Erythroblast (primary cell): ENCODE data around the gene SETBP1.

Experiments
- DNase-seq, 2 experiments: peaks; one replicate each; lab custom pipeline; 2025; lab: John Stamatoyannopoulos, UW
- GATA1 ChIP-seq: IDR thresholded peaks from 2 replicates; pipeline ENCODE4 v1.6.1; 2011; ENCODE audit warnings: low read depth, mild to moderate bottlenecking, control low read depth, low read length, moderate library complexity
- POLR2A ChIP-seq: IDR thresholded peaks from 2 replicates; pipeline ENCODE4 v1.6.1; 2011; ENCODE audit warnings: mild to moderate bottlenecking, low read length

SETBP1 gene

GRCh38 chr18:45014047-45014501 is 333.4 kb downstream of the SETBP1 start:
- TF ChIP-seq POLR2A (no peak), GATA1 (no peak)

GRCh38 chr18:45015788-45016128 is 335.1 kb downstream of the SETBP1 start:
- no peak for DNase-seq

More at GRCh38 chr18:45014047-45014501, 333.4 kb downstream of the SETBP1 start:
- DNase-seq = no peak

GRCh38 chr18:45019469-45019868 is 338.8 kb downstream of the SETBP1 start:
- no peak for DNase-seq
- no peak for TF ChIP-seq POLR2A
- no peak for TF ChIP-seq GATA1

More at GRCh38 chr18:45015788-45016128, 335.1 kb downstream of the SETBP1 start:
- no peak for TF ChIP-seq POLR2A
- no peak for TF ChIP-seq GATA1

GRCh38 chr18:45023519-45023918 is 342.8 kb downstream of the SETBP1 start:
- no peak for DNase-seq
- no peak for TF ChIP-seq GATA1
- TF ChIP-seq POLR2A = no peak

- DNase-seq = no peak
- TF ChIP-seq GATA1 (no peak), POLR2A (no peak)
These were observed 343.8 kb downstream of the SETBP1 start for GRCh38 chr18:45024357-45025088.

- DNase-seq = no peak
- TF ChIP-seq POLR2A (no peak), GATA1 (no peak)
These were observed 344.4 kb downstream of the SETBP1 start for GRCh38 chr18:45025089-45025450.

GRCh38 chr18:45026162-45026561 is 345.5 kb downstream of the SETBP1 start:
- no peak for DNase-seq
- no peak for TF ChIP-seq GATA1
- no peak for TF ChIP-seq POLR2A

- DNase-seq = no peak
- TF ChIP-seq POLR2A (no peak), GATA1 (no peak)
These were observed 353.5 kb downstream of the SETBP1 start for GRCh38 chr18:45034179-45034578.

- no peak for TF ChIP-seq GATA1
- TF ChIP-seq POLR2A = no peak
- no peak for DNase-seq
These were observed 356.9 kb downstream of the SETBP1 start for GRCh38 chr18:45037618-45038017.

- TF ChIP-seq POLR2A (no peak), GATA1 (no peak)
- DNase-seq = no peak
These were observed 358.7 kb downstream of the SETBP1 start for GRCh38 chr18:45039376-45039775.

GRCh38 chr18:45040879-45041278 is 360.2 kb downstream of the SETBP1 start:
- DNase-seq = no peak
- TF ChIP-seq POLR2A = no peak
- no peak for TF ChIP-seq GATA1

GRCh38 chr18:45044787-45045186 is 364.1 kb downstream of the SETBP1 start:
- TF ChIP-seq GATA1 (no peak), POLR2A (no peak)
- no peak for DNase-seq

GRCh38 chr18:45046228-45046627 is 365.5 kb downstream of the SETBP1 start:
- TF ChIP-seq POLR2A (no peak), GATA1 (no peak)
- no peak for DNase-seq

GRCh38 chr18:45046961-45047360 is 366.3 kb downstream of the SETBP1 start:
- TF ChIP-seq GATA1 (no peak), POLR2A (no peak)
- DNase-seq = no peak
